ENCODE measurements around the gene MACROH2A1.

Gene MACROH2A1

GRCh38 chr5:135349886-135350285, 49.1 kb downstream of the MACROH2A1 start:
- Histone ChIP-seq H3K79me2 (ENCODE audit: low read length) (no peaks in the 10 kb centered on the region), H3K36me3 (replicated peaks; ENCODE audit: low read depth, low read length) (peaks cover 13% of the 10 kb centered on the region), H3K27me3 (ENCODE audit: low read depth, low read length) (no peaks in the 10 kb centered on the region), H2AFZ (ENCODE audit: low read depth, low read length) (no peak overlapping the region), H4K20me1 (ENCODE audit: insufficient read depth, low read length) (0 out of 2 replicates have a peak, but pooled peaks cover 2% of the 10 kb centered on the region), H3K9me3 (ENCODE audit: insufficient read depth, low read length) (no peaks in the 10 kb centered on the region), H3K4me2 (ENCODE audit: low read length) (no peak overlapping the region), H3K27ac (ENCODE audit: low read length) (no peak overlapping the region), H3K4me3 (ENCODE audit: low read length) (no peak overlapping the region), H3K4me1 (ENCODE audit: low read length) (peaks cover 6% of the 10 kb centered on the region; the same call in 1 of the 2 replicates), H3K9ac (ENCODE audit: low read length) (no peak overlapping the region)
- TF ChIP-seq EZH2phosphoT487 (IDR thresholded peaks at IDR 0.05; ENCODE audit: low read depth) (no peak), CTCF (IDR thresholded peaks at IDR 0.05; ENCODE audit: low read depth, low read length) (no peak)

- H2AFZ ChIP-seq (ENCODE audit: low read depth, low read length), result no peak overlapping the region
- no peak overlapping the region for H3K27ac ChIP-seq (ENCODE audit: low read length)
- no peak for TF ChIP-seq CTCF (IDR thresholded peaks at IDR 0.05; ENCODE audit: low read depth, low read length)
- TF ChIP-seq EZH2phosphoT487 (IDR thresholded peaks at IDR 0.05; ENCODE audit: low read depth), result no peak
- H3K4me2 ChIP-seq (ENCODE audit: low read length), result no peak overlapping the region
- no peaks in the 10 kb centered on the region for H3K27me3 ChIP-seq (ENCODE audit: low read depth, low read length)
- no peak overlapping the region for H3K9ac ChIP-seq (ENCODE audit: low read length)
- peaks cover 17% of the 10 kb centered on the region for H3K36me3 ChIP-seq (replicated peaks; ENCODE audit: low read depth, low read length)
- H3K79me2 ChIP-seq (ENCODE audit: low read length), result no peaks in the 10 kb centered on the region
- no peaks in the 10 kb centered on the region for H3K9me3 ChIP-seq (ENCODE audit: insufficient read depth, low read length)
- H4K20me1 ChIP-seq (ENCODE audit: insufficient read depth, low read length), result 0 out of 2 replicates have a peak, but pooled peaks cover 2% of the 10 kb centered on the region
- H3K4me3 ChIP-seq (ENCODE audit: low read length), result no peak overlapping the region
- H3K4me1 ChIP-seq (ENCODE audit: low read length), result peaks cover 6% of the 10 kb centered on the region; the same call in 1 of the 2 replicates
These were observed 49.6 kb downstream of the MACROH2A1 start for GRCh38 chr5:135349451-135349850.

- Histone ChIP-seq H4K20me1 (ENCODE audit: insufficient read depth, low read length) (0 out of 2 replicates have a peak, but pooled peaks cover under 1% of the 10 kb centered on the region), H2AFZ (ENCODE audit: low read depth, low read length) (no peak overlapping the region), H3K9me3 (ENCODE audit: insufficient read depth, low read length) (no peaks in the 10 kb centered on the region), H3K27ac (ENCODE audit: low read length) (no peak overlapping the region), H3K4me1 (ENCODE audit: low read length) (peaks cover 6% of the 10 kb centered on the region; the same call in 1 of the 2 replicates), H3K36me3 (replicated peaks; ENCODE audit: low read depth, low read length) (peaks cover 20% of the 10 kb centered on the region), H3K4me2 (ENCODE audit: low read length) (no peak overlapping the region), H3K4me3 (ENCODE audit: low read length) (no peak overlapping the region), H3K79me2 (ENCODE audit: low read length) (no peaks in the 10 kb centered on the region), H3K9ac (ENCODE audit: low read length) (no peak overlapping the region), H3K27me3 (ENCODE audit: low read depth, low read length) (no peaks in the 10 kb centered on the region)
- TF ChIP-seq CTCF (IDR thresholded peaks at IDR 0.05; ENCODE audit: low read depth, low read length), result no peak
- no peak for TF ChIP-seq EZH2phosphoT487 (IDR thresholded peaks at IDR 0.05; ENCODE audit: low read depth)
These were observed 50.1 kb downstream of the MACROH2A1 start for GRCh38 chr5:135348918-135349317.

- Histone ChIP-seq H3K27me3 (ENCODE audit: low read depth, low read length) (no peaks in the 10 kb centered on the region), H3K27ac (ENCODE audit: low read length) (no peak overlapping the region), H3K9ac (ENCODE audit: low read length) (no peak overlapping the region), H2AFZ (ENCODE audit: low read depth, low read length) (no peak overlapping the region), H3K9me3 (ENCODE audit: insufficient read depth, low read length) (no peaks in the 10 kb centered on the region), H3K4me1 (ENCODE audit: low read length) (peaks cover 6% of the 10 kb centered on the region; the same call in 1 of the 2 replicates), H3K4me2 (ENCODE audit: low read length) (no peak overlapping the region), H4K20me1 (ENCODE audit: insufficient read depth, low read length) (no peaks in the 10 kb centered on the region), H3K36me3 (replicated peaks; ENCODE audit: low read depth, low read length) (peaks cover 22% of the 10 kb centered on the region), H3K4me3 (ENCODE audit: low read length) (no peak overlapping the region), H3K79me2 (ENCODE audit: low read length) (no peaks in the 10 kb centered on the region)
- TF ChIP-seq CTCF (IDR thresholded peaks at IDR 0.05; ENCODE audit: low read depth, low read length) (no peak), EZH2phosphoT487 (IDR thresholded peaks at IDR 0.05; ENCODE audit: low read depth) (no peak)
These were observed 51.6 kb downstream of the MACROH2A1 start for GRCh38 chr5:135347392-135347791.

Measured in OCI-LY3 (cell line).